ENCODE measurements around the gene RBL2. TPM values are rescaled to one million over a fixed set of nuclear protein-coding genes. Genes with fewer than 3 reads are reported as not detected.
"Not testable (repeated sequence)": the region's sequence is repeated elsewhere in the genome, so short reads cannot be mapped to it uniquely, and the experiment has no call there.

RBL2 gene
- 27.0 TPM for polyA plus RNA-seq (2013, experiment 1 of 2; ENCODE audit: insufficient read length)
- 30.5 TPM for polyA plus RNA-seq (2013, experiment 2 of 2; ENCODE audit: insufficient read length)

- DNase-seq: peak; percentile 85
Measured at GRCh38 chr16:53434377-53435065, at the start of gene RBL2. TSS of gene RBL2 (plus strand) at chr16:53434471. CDS start at chr16:53434557, 86 bp downstream.

- DNase-seq: not testable (repeated sequence)
Measured at GRCh38 chr16:53384610-53385009, 49.7 kb upstream of the RBL2 start.

- no peak for DNase-seq
Measured at GRCh38 chr16:53404959-53405358, 29.3 kb upstream of the RBL2 start.

GRCh38 chr16:53412549-53412948 lies 21.7 kb upstream of the RBL2 start:
- DNase-seq: no peak

DNA sequence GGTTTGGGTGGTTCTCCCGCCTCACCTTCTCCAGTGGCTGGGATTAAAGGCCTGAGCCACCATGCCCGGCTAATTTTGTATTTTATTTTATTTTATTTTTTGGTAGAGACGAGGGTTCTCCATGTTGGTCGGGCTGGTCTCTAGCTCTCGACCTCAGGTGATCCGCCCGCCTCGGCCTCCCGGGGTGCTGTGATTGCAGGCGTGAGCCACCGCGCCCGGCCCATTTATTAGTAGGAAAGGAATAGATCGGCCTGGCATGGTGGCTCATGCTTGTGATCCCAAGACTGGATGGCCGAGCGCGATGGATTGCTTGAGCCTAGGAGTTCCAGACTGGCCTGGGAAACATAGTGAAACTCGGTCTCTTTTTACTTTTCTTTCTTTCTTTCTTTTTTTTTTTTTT lies 20.4 kb upstream of the RBL2 start:
- no peak for DNase-seq

GRCh38 chr16:53414381-53414780 lies 19.9 kb upstream of the RBL2 start:
- no peak for DNase-seq

DNA sequence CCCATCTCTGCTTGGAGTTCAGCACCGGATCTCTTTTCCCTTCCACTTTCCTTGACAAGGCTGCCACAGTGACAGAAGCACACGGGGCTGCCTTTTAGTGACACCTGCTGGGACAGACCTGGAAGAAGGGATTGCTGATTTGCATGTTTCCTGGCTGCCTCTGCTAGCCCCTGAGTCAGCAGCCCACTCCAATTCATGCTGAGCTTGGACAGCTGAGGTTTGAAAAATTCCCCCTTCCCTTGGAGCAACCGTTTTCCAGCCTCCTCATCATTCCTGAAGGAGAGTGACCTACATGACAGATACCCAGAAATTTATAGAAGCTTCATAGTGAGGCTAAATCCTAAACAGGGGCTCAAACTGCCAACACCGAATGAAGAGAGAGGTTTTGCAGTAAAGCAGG lies 18.8 kb upstream of the RBL2 start:
- DNase-seq: no peak

DNA sequence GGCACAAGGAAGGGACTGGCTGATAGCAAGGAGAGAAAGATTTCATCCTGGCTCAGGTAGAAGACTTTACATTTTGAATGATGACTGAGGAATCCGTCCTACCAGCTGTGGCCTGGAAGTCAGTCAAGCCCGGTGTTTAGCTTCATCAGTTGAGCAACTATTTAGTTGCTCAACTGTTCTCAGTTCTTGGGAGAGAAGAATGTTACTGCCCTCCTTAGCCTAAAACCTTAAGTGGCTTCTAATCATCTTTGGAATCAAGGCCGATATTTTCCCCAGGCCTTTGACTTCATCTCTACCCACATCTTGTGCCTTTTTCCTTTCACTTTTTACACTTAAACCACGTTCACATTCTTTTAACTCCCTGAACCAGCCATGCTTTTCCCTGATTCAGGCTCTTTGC lies 17.3 kb upstream of the RBL2 start:
- no peak for DNase-seq

GRCh38 chr16:53417976-53418375 lies 16.3 kb upstream of the RBL2 start:
- DNase-seq: no peak

GRCh38 chr16:53419383-53419709 lies 14.9 kb upstream of the RBL2 start:
- not testable (repeated sequence) for DNase-seq

DNA sequence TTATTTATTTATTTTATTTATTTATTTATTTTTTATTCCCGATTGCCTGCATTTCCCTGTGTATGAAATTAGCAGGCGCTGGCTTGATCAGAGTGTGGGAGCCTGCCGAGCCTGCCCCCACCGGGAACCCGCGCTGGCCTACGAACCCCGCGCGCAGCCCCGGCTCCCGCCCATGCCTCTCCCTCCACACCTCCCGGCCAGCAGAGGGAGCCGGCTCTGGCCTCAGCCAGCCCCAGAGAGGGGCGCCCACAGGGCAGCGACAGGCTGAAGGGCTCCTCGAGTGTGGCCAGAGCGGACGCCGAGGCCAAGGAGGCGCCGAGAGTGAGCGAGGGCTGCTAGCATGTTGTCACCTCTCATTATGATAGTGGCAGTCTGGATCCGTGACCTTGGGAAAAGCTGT lies 13.0 kb upstream of the RBL2 start:
- DNase-seq: no peak

DNA sequence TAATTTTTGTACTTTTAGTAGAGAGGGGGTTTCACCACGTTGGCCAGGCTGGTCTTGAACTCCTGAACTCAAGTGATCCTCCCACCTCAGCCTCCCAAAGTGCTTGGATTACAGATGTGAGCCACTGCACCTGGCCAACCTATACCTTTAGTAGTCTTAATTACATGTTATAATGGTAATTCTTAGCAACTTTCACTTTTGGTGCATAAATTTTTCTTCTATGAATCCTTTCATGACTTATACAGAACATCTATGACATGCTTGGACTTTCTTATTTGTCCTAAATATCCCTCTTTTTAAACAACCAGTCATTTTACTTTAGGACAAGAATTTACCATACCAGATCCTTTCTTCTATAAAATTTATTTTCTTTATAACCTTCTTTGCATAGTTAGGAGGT lies 10.3 kb upstream of the RBL2 start:
- DNase-seq: not testable (repeated sequence)

- no peak for DNase-seq
Measured at GRCh38 chr16:53428681-53429080, 5.6 kb upstream of the RBL2 start.

- peak; percentile 11 for DNase-seq
Measured at GRCh38 chr16:53429221-53429943, 4.9 kb upstream of the RBL2 start.

DNA sequence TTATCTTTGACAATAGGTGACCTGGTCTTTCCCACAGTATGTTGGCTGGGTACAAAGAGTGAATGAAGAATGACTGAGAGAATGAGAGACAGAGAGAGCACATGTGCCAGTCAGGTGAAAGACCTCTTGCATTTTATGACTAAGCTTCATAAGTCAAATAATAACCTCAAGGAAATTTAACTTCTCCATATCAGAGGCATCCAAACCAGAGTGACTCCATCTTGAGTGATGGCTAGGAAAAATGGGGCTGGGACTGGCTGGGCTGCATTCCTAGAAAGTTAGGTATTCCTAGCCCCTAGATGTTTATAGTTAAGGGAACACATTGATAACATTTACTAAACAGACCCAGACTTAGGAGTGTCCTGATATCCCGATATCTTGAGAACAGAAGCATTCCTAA lies 3.9 kb upstream of the RBL2 start:
- no peak for DNase-seq

GRCh38 chr16:53433509-53433908 lies 762 bp upstream of the RBL2 start:
- no peak for DNase-seq

DNA sequence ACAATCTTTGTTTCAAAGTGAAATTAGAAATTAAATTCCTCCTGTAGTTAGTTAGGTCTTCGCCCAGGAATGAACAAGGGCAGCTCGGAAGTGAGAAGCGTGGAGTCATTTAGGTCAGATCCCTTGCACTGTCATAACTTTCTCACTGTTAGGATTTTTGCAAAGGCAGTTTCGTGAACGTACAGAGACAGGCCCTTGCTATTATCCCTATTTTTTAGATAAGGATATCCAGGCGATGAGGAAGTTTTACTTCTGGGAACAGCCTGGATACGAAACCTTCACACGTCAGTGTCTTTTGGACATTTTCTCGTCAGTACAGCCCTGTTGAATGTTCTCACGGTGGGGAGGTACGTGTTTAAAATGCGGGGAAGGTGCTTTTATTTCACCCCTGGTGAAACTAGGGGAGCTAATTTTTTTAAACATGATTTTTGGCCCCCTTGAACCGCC lies 318 bp upstream of the RBL2 start:
- DNase-seq: no peak

GRCh38 chr16:53435066-53435688 lies 906 bp downstream of the RBL2 start:
- DNase-seq: peak; percentile 76

DNA sequence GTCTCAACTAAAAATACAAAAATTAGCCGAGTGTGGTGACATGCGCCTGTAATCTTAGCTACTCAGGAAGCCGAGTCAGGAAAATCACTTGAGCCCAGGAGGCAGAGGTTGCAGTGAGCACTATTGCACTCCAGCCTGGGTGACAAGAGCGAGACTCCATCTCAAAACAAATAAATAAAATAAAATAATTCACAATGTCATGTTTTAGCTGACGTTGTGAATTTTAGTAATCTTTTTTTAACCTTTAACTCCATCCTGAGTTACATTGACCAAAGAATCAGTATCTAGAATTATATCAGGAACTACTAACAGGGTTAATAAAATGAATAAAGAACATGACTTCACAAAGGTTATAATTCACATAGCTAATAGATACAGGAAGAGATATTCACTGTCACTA lies 5.9 kb downstream of the RBL2 start:
- DNase-seq: no peak

DNA sequence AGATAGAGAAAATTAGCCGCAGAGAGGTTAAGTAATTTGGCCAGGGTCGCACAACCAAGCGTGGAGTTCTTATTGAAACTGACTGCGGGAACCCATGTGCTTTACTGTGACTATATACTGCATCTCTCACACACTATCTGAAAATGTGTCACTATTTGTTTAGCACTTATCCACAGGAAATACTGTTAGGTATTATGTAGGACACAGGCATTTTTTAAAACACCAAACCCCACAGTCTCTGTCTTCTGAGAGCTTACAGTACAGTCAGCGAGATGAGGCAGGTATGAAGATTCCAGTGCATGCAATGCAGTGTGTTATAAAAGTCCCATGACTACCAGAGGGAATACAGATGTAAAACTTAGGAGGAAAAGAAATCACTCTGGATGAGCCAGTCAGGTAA lies 11.3 kb downstream of the RBL2 start:
- no peak for DNase-seq

- DNase-seq: no peak
Measured at GRCh38 chr16:53446090-53446489, 11.8 kb downstream of the RBL2 start.

DNA sequence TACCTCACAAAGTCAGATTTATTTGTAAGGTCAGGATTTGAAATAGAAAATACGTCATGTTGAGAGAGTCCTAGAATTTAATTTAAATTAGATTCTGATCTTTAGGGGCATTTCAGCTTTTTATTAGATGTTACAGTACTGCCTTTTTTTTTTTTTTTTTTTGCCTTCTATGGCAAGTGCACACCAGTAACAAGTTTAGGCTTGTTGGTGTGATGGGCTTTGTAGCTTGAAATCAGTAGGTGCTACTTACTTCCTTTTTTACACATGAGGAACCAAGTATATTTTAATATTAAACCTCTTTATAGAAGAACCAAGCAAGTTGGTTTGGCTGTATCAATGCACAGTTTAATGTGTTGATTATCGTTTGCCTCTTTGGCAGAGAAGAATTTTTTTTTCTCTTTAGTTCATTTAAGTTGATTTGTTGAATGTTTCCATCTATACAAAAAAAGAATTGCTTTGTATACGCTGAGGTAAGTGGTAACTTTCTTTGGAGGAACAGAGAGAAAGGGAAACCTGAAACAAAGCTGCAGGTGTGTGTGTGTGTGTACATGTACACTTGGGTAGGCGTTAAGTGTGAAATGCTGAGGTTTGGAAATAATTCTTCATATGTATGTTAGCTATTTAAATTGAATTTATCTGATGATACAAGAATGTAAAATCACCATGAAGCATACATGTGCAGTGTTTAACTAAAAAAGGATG lies 15.7 kb downstream of the RBL2 start:
- no peak for DNase-seq

DNA sequence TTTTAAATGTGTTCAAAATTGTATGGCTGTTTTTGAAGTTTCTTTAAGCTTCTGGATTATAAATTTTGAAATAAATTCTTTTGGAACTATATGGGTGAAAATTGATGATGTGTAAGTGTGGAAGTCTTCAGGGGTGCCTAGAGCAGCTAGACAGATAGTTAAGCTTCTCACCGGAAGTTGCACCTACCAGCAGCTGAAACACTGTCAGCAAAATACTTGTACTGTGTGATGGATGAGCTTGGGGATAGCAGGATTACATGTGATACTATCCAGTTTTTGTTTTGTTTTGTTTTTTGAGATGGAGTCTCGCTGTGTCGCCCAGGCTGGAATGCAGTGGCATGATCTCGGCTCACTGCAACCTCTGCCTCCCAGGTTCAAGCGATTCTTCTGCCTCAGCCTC lies 19.7 kb downstream of the RBL2 start:
- DNase-seq: no peak
